NCI-H345 treated with DMSO at 0.1 percent for 48 hours (cell line): ENCODE results near the gene EFNA5.
"Not testable (repeated sequence)": the region's sequence is repeated elsewhere in the genome, so short reads cannot be mapped to it uniquely, and the experiment has no call there.

Experiments used
- DNase-seq: peaks from one replicate; lab custom pipeline; 2025; ENCODE audit not compliant: unreplicated experiment; lab: John Stamatoyannopoulos, UW

The EFNA5 gene

GRCh38 chr5:107464876-107465275, 205.9 kb downstream of the EFNA5 start:
- no peak for DNase-seq

DNA sequence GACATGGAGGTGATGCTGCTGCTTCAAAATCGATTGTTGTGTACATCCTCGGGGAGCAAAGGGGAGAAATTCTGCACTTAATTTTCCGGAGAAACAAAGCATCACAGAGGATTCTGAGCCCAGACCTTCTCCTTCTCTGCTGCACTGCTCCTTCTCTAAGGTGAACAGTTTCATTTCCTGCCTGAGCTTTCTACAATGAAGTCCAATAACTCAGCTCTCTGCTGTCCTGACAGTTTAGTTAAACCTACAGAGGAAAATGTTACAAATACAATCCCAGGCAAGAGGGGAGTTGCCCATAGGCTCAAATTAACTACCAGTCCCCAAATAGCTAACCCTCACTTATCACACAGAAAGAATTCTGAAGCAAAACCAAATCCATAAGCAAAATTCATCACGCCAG, 206.3 kb downstream of the EFNA5 start:
- no peak for DNase-seq

DNA sequence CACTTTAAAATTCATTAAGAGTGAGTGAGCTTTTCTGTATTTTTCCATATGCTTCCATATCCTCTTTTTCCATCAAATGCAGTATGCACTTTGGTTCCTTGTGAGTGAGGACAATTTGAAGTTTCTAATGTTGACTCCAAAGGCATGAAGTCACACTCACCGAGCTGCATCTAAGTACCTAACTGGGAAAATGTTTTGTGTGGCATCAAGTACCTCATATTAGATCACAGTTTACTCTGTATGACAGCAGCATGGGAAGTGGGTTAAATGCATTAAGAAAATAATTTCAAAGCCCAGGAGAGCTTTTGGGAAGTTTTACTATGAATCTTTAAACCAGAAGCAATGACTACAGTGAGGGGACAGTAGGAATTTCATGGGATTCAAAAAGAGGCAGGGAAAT, 207.0 kb downstream of the EFNA5 start:
- no peak for DNase-seq

DNA sequence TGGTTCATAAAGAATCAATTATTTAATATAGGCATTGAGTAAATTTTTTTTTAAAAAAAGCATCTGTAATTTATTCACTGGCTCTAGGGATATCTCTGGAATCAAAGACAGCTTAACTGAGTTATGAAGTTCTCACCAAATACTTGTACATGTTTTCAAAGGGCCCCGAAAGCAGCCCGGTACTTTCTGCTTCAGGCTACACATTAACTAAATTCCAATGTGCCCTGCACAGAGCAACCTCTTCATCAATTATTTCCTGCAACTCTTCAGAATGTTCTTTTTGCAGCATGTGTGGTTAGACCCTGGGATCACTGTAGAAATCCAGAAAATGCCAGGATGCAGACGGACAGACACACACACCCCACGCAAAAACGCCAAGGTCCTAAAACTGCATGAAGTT, 209.0 kb downstream of the EFNA5 start:
- DNase-seq = no peak

DNA sequence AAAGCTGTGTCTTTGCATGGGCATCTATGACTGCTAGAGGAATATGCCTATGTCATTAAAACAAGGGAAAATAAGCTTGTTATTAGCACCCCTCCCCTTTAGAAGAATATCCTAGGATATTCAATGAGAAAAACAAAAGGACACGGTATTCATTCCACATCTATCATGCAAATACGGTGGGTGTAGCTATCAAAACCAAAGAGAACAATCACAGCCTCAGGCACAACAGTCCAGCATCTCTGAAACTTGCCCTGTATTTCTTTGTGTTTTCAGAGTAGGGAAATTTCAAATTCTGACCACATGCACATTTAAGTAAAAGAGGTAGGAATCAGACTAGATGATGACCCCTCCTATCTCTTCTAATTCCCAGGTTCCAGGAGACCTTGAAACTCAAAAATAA, 209.9 kb downstream of the EFNA5 start:
- DNase-seq = no peak

GRCh38 chr5:107459605-107460004, 211.1 kb downstream of the EFNA5 start:
- no peak for DNase-seq

- no peak for DNase-seq
Observed at GRCh38 chr5:107458322-107458721, 212.4 kb downstream of the EFNA5 start.

GRCh38 chr5:107457881-107458280, 212.9 kb downstream of the EFNA5 start:
- DNase-seq = no peak

- DNase-seq = no peak
Observed at GRCh38 chr5:107457138-107457537, 213.6 kb downstream of the EFNA5 start.

GRCh38 chr5:107456281-107456715, 214.4 kb downstream of the EFNA5 start:
- DNase-seq = peak; percentile 37

DNA sequence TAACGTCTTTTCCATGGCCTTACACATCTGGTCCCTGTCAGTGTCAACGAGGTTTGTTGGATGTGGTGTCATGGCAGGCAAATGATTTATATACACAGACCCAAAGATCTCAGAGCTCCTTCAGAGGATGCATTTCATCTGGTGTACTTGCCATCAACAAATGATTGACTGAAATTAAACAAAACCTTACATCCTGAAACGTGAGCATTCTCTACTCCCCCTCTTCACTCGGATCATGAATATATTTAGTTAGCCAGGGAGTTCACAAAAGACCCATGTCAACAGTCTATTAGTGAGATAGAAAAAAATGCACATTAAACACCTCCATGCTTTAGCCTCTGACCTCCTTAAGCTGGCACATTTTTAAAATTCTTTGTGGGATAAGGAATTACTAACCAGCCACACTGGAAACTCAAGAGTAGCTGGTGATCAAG, 215.6 kb downstream of the EFNA5 start:
- DNase-seq = no peak

- not testable (repeated sequence) for DNase-seq
Observed at GRCh38 chr5:107451827-107452226, 218.9 kb downstream of the EFNA5 start.

DNA sequence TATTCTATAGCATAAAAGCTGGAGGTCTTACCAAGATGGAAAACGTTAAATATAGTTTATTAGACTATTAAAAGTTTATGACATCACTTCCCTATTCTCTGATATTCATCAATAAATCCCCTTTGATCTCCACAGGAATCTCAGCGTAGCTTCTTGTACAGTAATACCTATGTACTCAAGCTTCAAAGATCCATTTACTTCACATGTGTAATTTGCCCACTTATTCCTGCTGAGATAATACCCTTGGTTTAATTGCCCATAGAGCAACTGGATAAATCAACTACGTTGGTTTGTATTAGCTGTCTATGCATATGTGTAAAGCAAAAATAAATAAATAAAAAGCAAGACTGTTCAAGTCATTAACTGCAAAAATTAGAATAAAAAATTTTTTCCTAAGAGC, 219.7 kb downstream of the EFNA5 start:
- peak; percentile 6 for DNase-seq

GRCh38 chr5:107450531-107450930, 220.2 kb downstream of the EFNA5 start:
- no peak for DNase-seq

DNA sequence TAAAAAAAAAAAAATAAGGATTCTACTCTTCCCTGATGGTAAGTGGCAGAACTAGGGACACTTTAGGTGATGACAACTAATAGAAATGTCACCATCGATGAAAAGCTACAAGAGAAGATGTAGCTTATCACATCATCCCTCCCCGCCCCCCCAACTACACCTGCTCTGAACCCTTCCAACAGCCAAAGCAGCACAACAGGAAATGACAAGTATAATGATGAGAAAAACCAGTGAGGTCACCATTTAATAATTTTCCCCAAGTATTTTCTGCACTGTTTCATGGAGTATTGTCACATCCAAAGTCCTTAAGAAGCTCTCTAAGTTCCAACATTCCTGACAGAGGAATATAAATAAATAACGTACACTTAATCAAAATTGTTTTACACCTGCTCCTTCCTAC, 221.4 kb downstream of the EFNA5 start:
- no peak for DNase-seq

DNA sequence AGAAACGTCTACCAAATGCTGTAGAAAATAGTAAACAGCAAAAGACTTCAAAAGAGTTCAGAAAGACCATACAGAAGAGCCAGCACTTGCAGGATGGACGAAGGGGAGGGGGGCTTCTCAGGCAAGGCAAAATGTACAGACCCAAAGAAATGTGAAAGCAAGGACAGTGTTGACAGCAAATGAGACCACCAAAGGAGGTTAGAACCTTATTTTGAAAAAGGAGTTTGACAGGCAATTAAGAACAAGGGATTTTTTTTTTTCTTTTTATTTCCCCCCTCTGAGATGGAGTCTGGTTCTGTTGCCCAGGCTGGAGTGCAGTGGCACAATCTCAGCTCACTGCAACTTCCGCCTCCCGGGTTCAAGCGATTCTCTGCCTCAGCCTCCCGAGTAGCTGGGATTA, 223.2 kb downstream of the EFNA5 start:
- no peak for DNase-seq

DNA sequence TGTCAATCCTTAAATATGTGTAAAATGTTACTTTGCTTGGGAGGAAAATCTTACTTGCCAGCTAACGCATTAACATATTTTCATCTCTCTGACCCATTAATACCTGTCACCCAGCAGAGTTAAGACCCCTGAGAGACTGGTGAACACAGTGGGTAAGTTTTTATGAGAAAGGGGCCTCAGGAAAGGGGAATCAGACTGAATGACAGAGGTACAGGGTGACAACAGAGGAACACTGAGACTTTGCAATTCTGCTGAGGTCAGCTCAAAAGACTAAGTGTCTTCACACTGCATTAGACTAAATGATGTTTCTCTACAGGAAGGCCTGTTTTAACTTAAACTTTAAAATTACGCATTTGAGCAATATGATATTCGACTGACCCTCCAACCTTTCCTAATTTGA, 223.8 kb downstream of the EFNA5 start:
- DNase-seq = no peak

DNA sequence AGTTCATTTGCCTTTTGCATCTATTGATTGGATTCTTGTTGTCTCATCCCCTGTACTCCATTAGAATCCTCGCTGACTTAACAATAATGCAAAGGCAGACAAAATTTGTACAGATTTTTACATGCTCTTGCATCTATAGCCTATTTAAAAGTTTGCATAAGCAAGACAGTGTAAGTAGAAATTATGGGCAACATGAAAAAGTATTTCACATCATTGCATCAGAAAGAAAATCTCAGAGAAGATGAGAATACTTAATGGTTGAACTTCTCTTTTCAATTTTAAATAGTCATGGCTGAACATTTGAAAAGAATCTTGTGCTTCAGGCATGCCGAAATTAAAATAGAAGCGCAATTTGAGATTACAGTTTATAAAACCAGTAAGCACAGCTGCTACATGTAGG, 226.4 kb downstream of the EFNA5 start:
- DNase-seq = no peak

DNA sequence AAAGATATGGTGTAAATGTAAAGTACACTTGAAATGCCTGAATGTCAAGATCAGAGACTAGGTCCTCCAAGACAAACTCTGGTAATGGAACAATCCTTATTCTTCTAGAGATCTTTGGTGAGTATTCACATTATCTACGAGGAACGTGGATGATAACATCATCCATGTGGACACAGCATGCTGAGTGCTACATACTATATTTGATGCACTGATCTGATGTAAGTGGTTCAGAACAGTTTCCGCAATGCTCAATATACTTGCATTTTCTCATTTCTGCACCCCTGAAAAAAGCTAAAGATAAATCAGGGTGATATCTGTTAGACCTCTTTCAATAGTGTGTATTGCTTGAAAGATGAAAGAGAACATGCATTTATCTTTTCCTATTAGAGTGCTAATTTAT, 226.8 kb downstream of the EFNA5 start:
- DNase-seq = no peak

- DNase-seq = no peak
Observed at GRCh38 chr5:107442452-107442851, 228.3 kb downstream of the EFNA5 start.

GRCh38 chr5:107439832-107440231, 230.9 kb downstream of the EFNA5 start:
- DNase-seq = no peak

DNA sequence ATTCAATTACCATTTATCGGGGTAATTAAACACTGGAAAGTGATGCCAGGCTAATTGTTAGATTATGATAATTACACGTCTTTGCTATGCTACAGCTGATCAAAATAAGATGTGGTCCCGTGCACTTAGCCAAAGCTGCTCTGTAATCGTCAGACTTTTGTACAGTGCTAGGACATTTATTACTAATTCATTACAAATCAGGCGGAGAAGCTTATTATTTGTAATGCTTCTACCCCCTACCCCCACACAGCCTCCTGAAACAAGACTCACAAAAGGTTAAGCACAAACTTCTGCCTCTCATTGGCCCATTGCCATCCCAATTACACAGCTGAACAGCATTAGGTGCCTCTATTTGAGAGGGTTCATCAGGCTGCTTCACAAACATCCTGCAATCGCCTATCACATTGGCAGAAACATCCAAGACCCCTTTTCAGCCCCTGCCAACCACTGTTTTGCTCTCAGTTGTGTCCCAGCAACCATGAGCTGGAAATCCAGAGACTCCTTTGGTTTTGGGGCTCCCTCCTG, 232.7 kb downstream of the EFNA5 start:
- no peak for DNase-seq

DNA sequence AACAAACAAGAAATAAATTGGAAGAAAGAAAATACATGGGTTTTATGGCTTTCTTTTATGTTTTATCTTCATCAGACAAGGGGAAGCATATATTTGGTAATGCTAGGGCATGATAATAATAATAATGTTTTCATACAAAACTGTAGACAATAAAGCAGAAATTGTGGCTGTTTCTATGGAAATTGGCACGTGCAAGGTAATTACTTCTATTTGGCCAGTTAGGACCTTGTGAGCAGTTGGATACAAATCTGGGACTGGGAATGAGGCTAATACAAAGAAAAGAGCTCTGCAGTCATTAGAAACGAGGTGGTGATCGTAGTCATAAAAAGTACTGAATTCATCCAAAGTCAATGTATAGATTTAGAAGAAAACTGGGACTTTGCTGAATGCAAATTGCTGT, 233.6 kb downstream of the EFNA5 start:
- DNase-seq = no peak

DNA sequence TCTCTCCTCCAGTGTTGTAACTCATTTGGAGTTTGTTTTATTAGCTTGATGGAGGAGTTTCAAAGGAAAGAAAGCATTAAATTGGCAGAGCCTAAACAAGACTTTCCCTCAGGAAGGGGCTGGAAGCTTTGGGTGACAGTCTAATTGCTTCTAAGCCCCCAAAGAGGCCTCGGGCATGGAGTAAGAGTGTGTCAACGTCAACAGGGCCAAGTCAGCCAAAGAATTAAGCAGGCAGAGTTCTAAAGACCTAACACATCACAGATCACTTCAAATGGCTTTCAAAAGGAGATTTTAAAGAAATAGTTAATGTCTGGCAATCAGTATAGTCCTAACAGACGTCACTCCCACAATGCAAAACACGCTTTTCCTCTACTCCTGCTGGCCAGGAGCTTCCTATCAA, 234.5 kb downstream of the EFNA5 start:
- DNase-seq = no peak
